ENCODE data around the gene TRIO. TPM values are rescaled to one million over a fixed set of nuclear protein-coding genes. Genes with fewer than 3 reads are reported as not detected.

Gene TRIO
- polyA plus RNA-seq, 1 donor (not counting 4 experiments of a cell fraction or from before 2014, with no cell fraction given), result 57.2 TPM

GRCh38 chr5:14327624-14328023 lies 184.5 kb downstream of the TRIO start:
- Histone ChIP-seq H2AFZ (ENCODE audit: control insufficient read depth, low read length) (no peak overlapping the region), H3K79me2 (ENCODE audit: control insufficient read depth, insufficient read depth, low read length) (peaks cover 47% of the 10 kb centered on the region), H3K27me3 (ENCODE audit: control insufficient read depth, extremely low read depth, insufficient read depth, low read length) (no peaks in the 10 kb centered on the region), H3K27ac (ENCODE audit: control insufficient read depth, insufficient read depth, low read length) (no peak overlapping the region), H3K4me2 (ENCODE audit: control insufficient read depth, extremely low read depth, insufficient read depth, low read depth, low read length) (no peak overlapping the region), H3K9me1 (ENCODE audit: control insufficient read depth, extremely low read depth, insufficient read depth, low read length) (no peaks in the 10 kb centered on the region), H3K36me3 (ENCODE audit: control insufficient read depth in 2 of 2, extremely low read depth in 1 of 2, insufficient read depth in 2 of 2, low read length in 2 of 2) (peaks cover 16% of the 10 kb centered on the region in 2 experiments), H3K4me3 (ENCODE audit: control insufficient read depth in 2 of 3, extremely low read depth in 1 of 3, insufficient read depth in 2 of 3, low read depth in 1 of 3, low read length in 3 of 3) (no peak overlapping the region), H4K20me1 (ENCODE audit: control insufficient read depth, extremely low read depth, insufficient read depth, low read length) (no peaks in the 10 kb centered on the region), H3K4me1 (ENCODE audit: control insufficient read depth, extremely low read depth, insufficient read depth, low read length) (no peaks in the 10 kb centered on the region), H3K9me3 (ENCODE audit: control insufficient read depth, low read depth, low read length) (no peaks in the 10 kb centered on the region), H3K9ac (ENCODE audit: control insufficient read depth, extremely low read depth, insufficient read depth, low read length) (no peak overlapping the region)
- DNase-seq (ENCODE audit: low read depth, low spot score) (no peak), FAIRE-seq (no peak)
- dilution Hi-C loops (cut with MboI; ENCODE audit: extremely low pct_ligation_motif_present, low sequenced_read_pairs), result no loop called here
- TF ChIP-seq CTCF (optimal IDR thresholded peaks at IDR 0.05 in 1 of 3, IDR thresholded peaks at IDR 0.05 in 1 of 3, conservative IDR thresholded peaks at IDR 0.05 in 1 of 3; ENCODE audit: extremely low read depth in 1 of 3, insufficient read depth in 2 of 3, low read length in 3 of 3), result no peak
- no peak for TF ChIP-seq EZH2 (IDR thresholded peaks at IDR 0.05; ENCODE audit: low read length)

GRCh38 chr5:14328144-14328543 lies 185.0 kb downstream of the TRIO start:
- no peaks in the 10 kb centered on the region for H3K9me3 ChIP-seq (ENCODE audit: control insufficient read depth, low read depth, low read length)
- peaks cover 16 to 17% of the 10 kb centered on the region in 2 experiments for H3K36me3 ChIP-seq (ENCODE audit: control insufficient read depth in 2 of 2, extremely low read depth in 1 of 2, insufficient read depth in 2 of 2, low read length in 2 of 2)
- H3K9me1 ChIP-seq (ENCODE audit: control insufficient read depth, extremely low read depth, insufficient read depth, low read length), result no peaks in the 10 kb centered on the region
- H3K9ac ChIP-seq (ENCODE audit: control insufficient read depth, extremely low read depth, insufficient read depth, low read length), result no peak overlapping the region
- H4K20me1 ChIP-seq (ENCODE audit: control insufficient read depth, extremely low read depth, insufficient read depth, low read length), result no peaks in the 10 kb centered on the region
- H3K27me3 ChIP-seq (ENCODE audit: control insufficient read depth, extremely low read depth, insufficient read depth, low read length), result no peaks in the 10 kb centered on the region
- no peak overlapping the region for H2AFZ ChIP-seq (ENCODE audit: control insufficient read depth, low read length)
- dilution Hi-C loops (cut with MboI; ENCODE audit: extremely low pct_ligation_motif_present, low sequenced_read_pairs), result no loop called here
- peaks cover 43% of the 10 kb centered on the region for H3K79me2 ChIP-seq (ENCODE audit: control insufficient read depth, insufficient read depth, low read length)
- FAIRE-seq (no peak), DNase-seq (ENCODE audit: low read depth, low spot score) (no peak)
- H3K27ac ChIP-seq (ENCODE audit: control insufficient read depth, insufficient read depth, low read length), result no peak overlapping the region
- no peak overlapping the region for H3K4me3 ChIP-seq (ENCODE audit: control insufficient read depth in 2 of 3, extremely low read depth in 1 of 3, insufficient read depth in 2 of 3, low read depth in 1 of 3, low read length in 3 of 3)
- no peak overlapping the region for H3K4me2 ChIP-seq (ENCODE audit: control insufficient read depth, extremely low read depth, insufficient read depth, low read depth, low read length)
- H3K4me1 ChIP-seq (ENCODE audit: control insufficient read depth, extremely low read depth, insufficient read depth, low read length), result no peaks in the 10 kb centered on the region
- TF ChIP-seq EZH2 (IDR thresholded peaks at IDR 0.05; ENCODE audit: low read length), result no peak

GRCh38 chr5:14330291-14330690 lies 187.1 kb downstream of the TRIO start:
- TF ChIP-seq EZH2 (IDR thresholded peaks at IDR 0.05; ENCODE audit: low read length), result no peak
- no peak for TF ChIP-seq CTCF (optimal IDR thresholded peaks at IDR 0.05 in 1 of 3, IDR thresholded peaks at IDR 0.05 in 1 of 3, conservative IDR thresholded peaks at IDR 0.05 in 1 of 3; ENCODE audit: extremely low read depth in 1 of 3, insufficient read depth in 2 of 3, low read length in 3 of 3)
- no peaks in the 10 kb centered on the region for H3K9me1 ChIP-seq (ENCODE audit: control insufficient read depth, extremely low read depth, insufficient read depth, low read length)
- no peaks in the 10 kb centered on the region for H3K4me1 ChIP-seq (ENCODE audit: control insufficient read depth, extremely low read depth, insufficient read depth, low read length)
- H3K27me3 ChIP-seq (ENCODE audit: control insufficient read depth, extremely low read depth, insufficient read depth, low read length), result no peaks in the 10 kb centered on the region
- peaks cover 42% of the 10 kb centered on the region for H3K79me2 ChIP-seq (ENCODE audit: control insufficient read depth, insufficient read depth, low read length)
- H2AFZ ChIP-seq (ENCODE audit: control insufficient read depth, low read length), result no peak overlapping the region
- no peak overlapping the region for H3K4me3 ChIP-seq (ENCODE audit: control insufficient read depth in 2 of 3, extremely low read depth in 1 of 3, insufficient read depth in 2 of 3, low read depth in 1 of 3, low read length in 3 of 3)
- H3K4me2 ChIP-seq (ENCODE audit: control insufficient read depth, extremely low read depth, insufficient read depth, low read depth, low read length), result no peak overlapping the region
- dilution Hi-C loops (cut with MboI; ENCODE audit: extremely low pct_ligation_motif_present, low sequenced_read_pairs), result no loop called here
- no peak overlapping the region for H3K27ac ChIP-seq (ENCODE audit: control insufficient read depth, insufficient read depth, low read length)
- peaks cover 27 to 28% of the 10 kb centered on the region in 2 experiments for H3K36me3 ChIP-seq (ENCODE audit: control insufficient read depth in 2 of 2, extremely low read depth in 1 of 2, insufficient read depth in 2 of 2, low read length in 2 of 2)
- FAIRE-seq (no peak), DNase-seq (ENCODE audit: low read depth, low spot score) (no peak)
- H3K9ac ChIP-seq (ENCODE audit: control insufficient read depth, extremely low read depth, insufficient read depth, low read length), result no peak overlapping the region
- no peaks in the 10 kb centered on the region for H3K9me3 ChIP-seq (ENCODE audit: control insufficient read depth, low read depth, low read length)
- H4K20me1 ChIP-seq (ENCODE audit: control insufficient read depth, extremely low read depth, insufficient read depth, low read length), result peaks cover 7% of the 10 kb centered on the region

Data from keratinocyte (primary cell).